Ascending aorta (tissue), 2 donors: ENCODE measurements around the gene USP5. TPM values are rescaled to one million over a fixed set of nuclear protein-coding genes. Genes with fewer than 3 reads are reported as not detected.

ENCODE experiments used
- DNase-seq, 2 donors: peaks; one replicate each; pipeline ENCODE4 v3.0.0-alpha.2; 2019; ENCODE audit warnings: low spot score in 2 of 2
- H3K27ac ChIP-seq, 2 donors: fragments of 200-600 bp; sonication (generic); one replicate each; pipeline ENCODE4 v1.5.1; 2016 to 2017; ENCODE audit warnings: mild to moderate bottlenecking in 1 of 2
- H3K27me3 ChIP-seq: fragments of 200-600 bp; sonication (generic); one replicate; pipeline ENCODE4 v1.5.1; 2017
- H3K36me3 ChIP-seq, 2 donors: fragments of 200-600 bp; sonication (generic); one replicate each; pipeline ENCODE4 v1.5.1; 2016
- H3K4me1 ChIP-seq, 2 donors: fragments of 200-600 bp; sonication (generic); one replicate each; pipeline ENCODE4 v1.5.1; 2016 to 2017; ENCODE audit warnings: mild to moderate bottlenecking in 1 of 2
- H3K4me3 ChIP-seq, 2 donors: fragments of 200-600 bp; sonication (generic); one replicate each; pipeline ENCODE4 v1.5.1; 2016 to 2017; ENCODE audit warnings: mild to moderate bottlenecking in 1 of 2
- H3K9me3 ChIP-seq, 2 donors: fragments of 200-600 bp; sonication (generic); one replicate each; pipeline ENCODE4 v1.5.1; 2016
- intact Hi-C: fragments of 100-400 bp; cut with DNase I; formaldehyde crosslinking; loops from one replicate; pipeline ENCODE4 v1.15.1; 2023
- total RNA-seq: library from RNA; depleted of rRNA; stranded (reverse); fragments of >200 nt; gene quantifications from one replicate; pipeline ENCODE4 v1.1.0, GENCODE V29; 2016
- TF ChIP-seq, protein P1 (sequence below), 3 experiments: fragments of 200-600 bp in 2 of 3; fragments of 450-650 bp in 1 of 3; sonication (generic) in 2 of 3; IDR thresholded peaks; one replicate each; pipeline ENCODE4 v1.5.1; 2016 to 2019; ENCODE audit warnings: antibody characterized with exemption in 3 of 3, mild to moderate bottlenecking in 1 of 3, moderate library complexity in 1 of 3

USP5 gene
- 46.2 TPM for total RNA-seq

- Histone ChIP-seq H3K36me3 (peaks cover 16 to 29% of the 10 kb centered on the region in 2 donors), H3K4me3 (peak within 1 kb of the TSS; percentile 65 to 79), H3K9me3 (no peaks in the 10 kb centered on the region), H3K27me3 (no peaks in the 10 kb centered on the region), H3K4me1 (peaks cover 4 to 18% of the 10 kb centered on the region in 2 donors), H3K27ac (peak within 1 kb of the TSS; percentile 90 to 94)
- DNase-seq: peak; percentile 99 to 100
- intact Hi-C loops: loop anchor here (1.0 to 5.0 kb wide), 8 partner anchors 15 to 245 kb away; partner anchors contain the start of genes CHD4, ING4, P3H3 and SPSB2
- TF ChIP-seq, protein P1, sequence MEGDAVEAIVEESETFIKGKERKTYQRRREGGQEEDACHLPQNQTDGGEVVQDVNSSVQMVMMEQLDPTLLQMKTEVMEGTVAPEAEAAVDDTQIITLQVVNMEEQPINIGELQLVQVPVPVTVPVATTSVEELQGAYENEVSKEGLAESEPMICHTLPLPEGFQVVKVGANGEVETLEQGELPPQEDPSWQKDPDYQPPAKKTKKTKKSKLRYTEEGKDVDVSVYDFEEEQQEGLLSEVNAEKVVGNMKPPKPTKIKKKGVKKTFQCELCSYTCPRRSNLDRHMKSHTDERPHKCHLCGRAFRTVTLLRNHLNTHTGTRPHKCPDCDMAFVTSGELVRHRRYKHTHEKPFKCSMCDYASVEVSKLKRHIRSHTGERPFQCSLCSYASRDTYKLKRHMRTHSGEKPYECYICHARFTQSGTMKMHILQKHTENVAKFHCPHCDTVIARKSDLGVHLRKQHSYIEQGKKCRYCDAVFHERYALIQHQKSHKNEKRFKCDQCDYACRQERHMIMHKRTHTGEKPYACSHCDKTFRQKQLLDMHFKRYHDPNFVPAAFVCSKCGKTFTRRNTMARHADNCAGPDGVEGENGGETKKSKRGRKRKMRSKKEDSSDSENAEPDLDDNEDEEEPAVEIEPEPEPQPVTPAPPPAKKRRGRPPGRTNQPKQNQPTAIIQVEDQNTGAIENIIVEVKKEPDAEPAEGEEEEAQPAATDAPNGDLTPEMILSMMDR (IDR thresholded peaks at IDR 0.05): no peak
These were observed at the start of gene USP5 for GRCh38 chr12:6851921-6852650. TSS of gene USP5 (plus strand) at chr12:6852150. CDS start at chr12:6852180, 30 bp downstream.

GRCh38 chr12:6807170-6807569 lies 44.8 kb upstream of the USP5 start:
- H3K4me3 ChIP-seq: no peak overlapping the region
- no peaks in the 10 kb centered on the region for H3K36me3 ChIP-seq
- DNase-seq: no peak
- no peak overlapping the region for H3K27ac ChIP-seq
- no peaks in the 10 kb centered on the region for H3K4me1 ChIP-seq
- intact Hi-C loops: no loop called here
- TF ChIP-seq, protein P1 (IDR thresholded peaks at IDR 0.05): no peak
- H3K27me3 ChIP-seq: no peaks in the 10 kb centered on the region
- no peaks in the 10 kb centered on the region for H3K9me3 ChIP-seq

DNA sequence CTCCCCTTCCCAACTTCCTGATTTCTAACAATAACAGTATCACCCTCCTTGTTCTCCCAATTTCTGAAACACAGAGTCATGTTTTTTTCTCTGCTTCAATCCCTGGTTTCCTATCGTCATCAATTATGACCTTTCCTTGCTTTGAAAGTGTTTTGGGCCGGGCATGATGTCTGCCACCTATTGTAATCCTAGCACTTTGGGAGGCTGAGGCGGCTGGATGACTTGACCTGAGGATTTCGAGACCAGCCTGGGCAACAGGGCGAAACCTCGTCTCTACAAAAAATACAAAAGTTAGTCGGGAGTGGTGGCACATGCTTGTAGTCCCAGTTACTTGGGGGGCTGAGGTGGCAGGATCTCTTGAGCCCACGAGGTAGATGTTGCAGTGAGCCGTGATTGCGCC lies 42.9 kb upstream of the USP5 start:
- TF ChIP-seq, protein P1 (IDR thresholded peaks at IDR 0.05): no peak
- Histone ChIP-seq H3K27ac (no peak overlapping the region), H3K4me3 (no peak overlapping the region), H3K9me3 (no peaks in the 10 kb centered on the region), H3K4me1 (no peaks in the 10 kb centered on the region), H3K36me3 (no peaks in the 10 kb centered on the region), H3K27me3 (no peaks in the 10 kb centered on the region)
- no peak for DNase-seq
- intact Hi-C loops: no loop called here

GRCh38 chr12:6810758-6811157 lies 41.2 kb upstream of the USP5 start:
- intact Hi-C loops: no loop called here
- H3K4me3 ChIP-seq: no peak overlapping the region
- TF ChIP-seq, protein P1 (IDR thresholded peaks at IDR 0.05): no peak

DNA sequence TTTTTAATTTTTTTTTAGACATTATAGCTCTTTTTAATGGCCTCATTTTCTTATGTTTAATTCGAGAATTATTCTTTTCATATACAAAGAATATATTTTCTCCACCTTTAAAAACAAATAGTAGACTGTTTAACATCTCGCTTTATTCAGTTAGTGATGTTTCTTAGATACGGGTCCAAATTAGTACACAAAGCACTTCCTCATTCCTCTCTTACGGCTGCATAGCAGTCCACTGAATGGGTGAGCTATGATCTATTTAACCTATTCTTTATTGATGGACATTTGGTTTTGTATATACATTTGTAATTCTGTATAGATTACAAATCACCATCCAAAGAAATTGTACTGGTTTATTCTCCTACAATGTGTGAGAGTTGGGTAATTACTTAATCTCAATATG lies 38.6 kb upstream of the USP5 start:
- H3K36me3 ChIP-seq: no peaks in the 10 kb centered on the region
- no peak for DNase-seq
- no peaks in the 10 kb centered on the region for H3K4me1 ChIP-seq
- H3K9me3 ChIP-seq: no peaks in the 10 kb centered on the region
- H3K27ac ChIP-seq: no peak overlapping the region
- H3K4me3 ChIP-seq: no peak overlapping the region
- intact Hi-C loops: no loop called here
- TF ChIP-seq, protein P1 (IDR thresholded peaks at IDR 0.05): no peak
- no peaks in the 10 kb centered on the region for H3K27me3 ChIP-seq

More at GRCh38 chr12:6810758-6811157, 41.2 kb upstream of the USP5 start:
- DNase-seq: no peak
- Histone ChIP-seq H3K36me3 (no peaks in the 10 kb centered on the region), H3K9me3 (no peaks in the 10 kb centered on the region), H3K4me1 (no peaks in the 10 kb centered on the region), H3K27ac (no peak overlapping the region), H3K27me3 (no peaks in the 10 kb centered on the region)
